Uterus (tissue), 4 donors: ENCODE results near the gene RSRP1. TPM values are rescaled to one million over a fixed set of nuclear protein-coding genes. Genes with fewer than 3 reads are reported as not detected.
"Not testable (repeated sequence)": the region's sequence is repeated elsewhere in the genome, so short reads cannot be mapped to it uniquely, and the experiment has no call there.

Source experiments
- DNase-seq, 2 donors: peaks; one replicate each; pipeline ENCODE4 v3.0.0-alpha.2; 2019 to 2020
- H3K27ac ChIP-seq, 2 donors: fragments of 200-600 bp; sonication (generic); 1 replicate in 1 of 2; 2 replicates in 1 of 2; pipeline ENCODE4 v1.5.1; 2016 to 2018
- H3K27me3 ChIP-seq, 2 donors: fragments of 200-600 bp; sonication (generic); one replicate each; pipeline ENCODE4 v1.5.1; 2018 to 2019; ENCODE audit warnings: control low read depth in 1 of 2
- H3K36me3 ChIP-seq, 2 donors: fragments of 200-600 bp; sonication (generic); one replicate each; pipeline ENCODE4 v1.5.1; 2019; ENCODE audit warnings: control low read depth in 1 of 2
- H3K4me1 ChIP-seq, 2 donors: fragments of 200-600 bp; sonication (generic); one replicate each; pipeline ENCODE4 v1.5.1; 2018 to 2019; ENCODE audit warnings: control low read depth in 1 of 2
- H3K4me3 ChIP-seq, 2 donors: fragments of 200-600 bp; sonication (generic); 1 replicate in 1 of 2; 2 replicates in 1 of 2; pipeline ENCODE4 v1.5.1; 2018 to 2019; ENCODE audit warnings: mild to moderate bottlenecking in 1 of 2
- H3K9me3 ChIP-seq, 2 donors: fragments of 200-600 bp; sonication (generic); one replicate each; pipeline ENCODE4 v1.5.1; 2019; ENCODE audit warnings: control low read depth in 1 of 2
- CTCF ChIP-seq, 4 experiments: fragments of 200-600 bp in 2 of 4; fragments of 450-650 bp in 2 of 4; sonication (generic) in 2 of 4; IDR thresholded peaks; one replicate each; pipeline ENCODE4 v1.5.1; 2016 to 2019; ENCODE audit warnings: antibody characterized with exemption in 4 of 4, mild to moderate bottlenecking in 2 of 4, moderate library complexity in 1 of 4
- POLR2A ChIP-seq, 2 donors: fragments of 450-650 bp; IDR thresholded peaks; one replicate each; pipeline ENCODE4 v1.6.1; 2016; ENCODE audit warnings: antibody characterized with exemption in 2 of 2, mild to moderate bottlenecking in 1 of 2, moderate library complexity in 1 of 2
- intact Hi-C: fragments of 100-400 bp; cut with DNase I; formaldehyde crosslinking; loops from one replicate; pipeline ENCODE4 v1.15.1; 2023; ENCODE audit warnings: low total_unique reads
- total RNA-seq, 4 donors: library from RNA; depleted of rRNA in 3 of 4; stranded (reverse); fragments of >200 nt in 3 of 4; gene quantifications; one replicate each; pipeline versions ENCODE4 v1.1.0 to v1.2.4, GENCODE V29; 2014 to 2023
- donor health status: DM: yes; HTN: yes; CAD: no.

The RSRP1 gene
- total RNA-seq, 4 donors from 2014 or later = 103 to 232 (median 141) TPM

GRCh38 chr1:25239681-25240541 lies 7.3 kb downstream of the RSRP1 start:
- no peaks in the 10 kb centered on the region for H3K27me3 ChIP-seq
- H3K4me1 ChIP-seq = peaks cover 4 to 9% of the 10 kb centered on the region in 2 donors
- intact Hi-C loops = no loop called here
- TF ChIP-seq CTCF (IDR thresholded peaks at IDR 0.05) = peak; percentile 46 to 78 (median 72)
- peak in 1 of 2 donors; percentile 25 for TF ChIP-seq POLR2A (IDR thresholded peaks at IDR 0.05)
- H3K9me3 ChIP-seq = no peaks in the 10 kb centered on the region
- H3K27ac ChIP-seq = peak overlapping the region; percentile 92 to 93
- H3K36me3 ChIP-seq = no peaks in the 10 kb centered on the region
- DNase-seq = peak; percentile 89 to 91
- peak overlapping the region; percentile 44 to 53 for H3K4me3 ChIP-seq

- Histone ChIP-seq H3K27me3 (no peaks in the 10 kb centered on the region), H3K9me3 (no peaks in the 10 kb centered on the region), H3K4me1 (peaks cover 7 to 14% of the 10 kb centered on the region in 2 donors), H3K27ac (no peak overlapping the region), H3K36me3 (no peaks in the 10 kb centered on the region), H3K4me3 (no peak overlapping the region)
- intact Hi-C loops = no loop called here
- TF ChIP-seq POLR2A (IDR thresholded peaks at IDR 0.05) (no peak), CTCF (IDR thresholded peaks at IDR 0.05) (no peak)
- no peak for DNase-seq
Measured at GRCh38 chr1:25238046-25238445, 9.2 kb downstream of the RSRP1 start.

GRCh38 chr1:25236261-25236660 lies 11.0 kb downstream of the RSRP1 start:
- H3K36me3 ChIP-seq, DNase-seq, H3K27me3 ChIP-seq, intact Hi-C loops, H3K9me3 ChIP-seq, H3K4me3 ChIP-seq, H3K27ac ChIP-seq: not testable (repeated sequence)
- H3K4me1 ChIP-seq = peaks cover 7 to 14% of the 10 kb centered on the region in 2 donors

GRCh38 chr1:25235411-25235810 lies 11.8 kb downstream of the RSRP1 start:
- H3K4me1 ChIP-seq = peaks cover 7 to 14% of the 10 kb centered on the region in 2 donors
- DNase-seq, intact Hi-C loops: not testable (repeated sequence)

GRCh38 chr1:25232866-25233784 lies 14.1 kb downstream of the RSRP1 start:
- peak overlapping the region; percentile 80 to 87 for H3K4me3 ChIP-seq
- peak; percentile 75 to 81 for DNase-seq
- H3K9me3 ChIP-seq = no peaks in the 10 kb centered on the region
- peak overlapping the region; percentile 90 to 93 for H3K27ac ChIP-seq
- H3K27me3 ChIP-seq = no peaks in the 10 kb centered on the region
- peaks cover 7 to 9% of the 10 kb centered on the region in 2 donors for H3K4me1 ChIP-seq
- intact Hi-C loops = no loop called here
- H3K36me3 ChIP-seq = no peaks in the 10 kb centered on the region
- TF ChIP-seq POLR2A (IDR thresholded peaks at IDR 0.05) = no peak
- TF ChIP-seq CTCF (IDR thresholded peaks at IDR 0.05) = no peak

More at GRCh38 chr1:25235411-25235810, 11.8 kb downstream of the RSRP1 start:
- H3K27me3 ChIP-seq, H3K36me3 ChIP-seq, H3K4me3 ChIP-seq, H3K27ac ChIP-seq, H3K9me3 ChIP-seq: not testable (repeated sequence)
